HG03159 (cell line): Measurements from ENCODE around the gene RBMS3.
"Not testable (repeated sequence)": the region's sequence is repeated elsewhere in the genome, so short reads cannot be mapped to it uniquely, and the experiment has no call there.

Source experiments
- ATAC-seq: cut with Tn5 transposase; IDR thresholded peaks from one replicate; pipeline ENCODE4 v1.9.1; 2021; ENCODE audit warnings: mild to moderate bottlenecking, moderate library complexity; ENCODE audit not compliant: unreplicated experiment

The RBMS3 gene

GRCh38 chr3:30042916-30043555 is 762.2 kb downstream of the RBMS3 start:
- ATAC-seq, result no peak

- ATAC-seq, result no peak
Measured at GRCh38 chr3:30044515-30044914, 763.6 kb downstream of the RBMS3 start.

DNA sequence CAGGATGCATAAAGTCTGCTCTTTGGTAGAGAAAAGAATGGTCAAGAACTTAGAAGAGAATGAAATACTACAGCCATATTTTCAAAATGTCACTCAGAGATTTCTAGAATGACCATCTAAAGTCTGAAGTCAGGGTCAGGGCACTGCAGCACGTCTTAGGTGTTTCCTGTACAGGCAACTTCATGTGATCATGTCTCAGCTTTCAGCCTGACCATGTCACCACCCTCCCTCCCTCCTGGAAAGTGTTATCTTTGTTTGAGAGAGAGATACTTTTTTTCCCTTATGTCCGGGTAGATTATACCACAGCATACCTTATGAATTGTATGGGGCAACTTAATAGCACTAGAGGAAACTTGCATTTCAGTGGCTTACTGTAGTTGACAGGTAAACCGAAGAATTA is 767.6 kb downstream of the RBMS3 start:
- no peak for ATAC-seq

GRCh38 chr3:30050116-30050515 is 769.2 kb downstream of the RBMS3 start:
- not testable (repeated sequence) for ATAC-seq

GRCh38 chr3:30059240-30059639 is 778.4 kb downstream of the RBMS3 start:
- no peak for ATAC-seq
